NCI-H187 treated with DMSO at 0.1 percent for 48 hours (cell line): ENCODE results near the gene PIGQ.

Source experiments
- DNase-seq: peaks from one replicate; lab custom pipeline; 2025; lab: John Stamatoyannopoulos, UW

Gene PIGQ

GRCh38 chr16:534135-534534 lies 35.6 kb upstream of the PIGQ start:
- no peak for DNase-seq

- DNase-seq, result no peak
These were observed 34.8 kb upstream of the PIGQ start for GRCh38 chr16:534856-535445.

- DNase-seq, result no peak
These were observed 34.0 kb upstream of the PIGQ start for GRCh38 chr16:535446-536405.

- DNase-seq, result no peak
These were observed 33.0 kb upstream of the PIGQ start for GRCh38 chr16:536746-537145.

GRCh38 chr16:537415-538335 lies 32.1 kb upstream of the PIGQ start:
- no peak for DNase-seq

DNA sequence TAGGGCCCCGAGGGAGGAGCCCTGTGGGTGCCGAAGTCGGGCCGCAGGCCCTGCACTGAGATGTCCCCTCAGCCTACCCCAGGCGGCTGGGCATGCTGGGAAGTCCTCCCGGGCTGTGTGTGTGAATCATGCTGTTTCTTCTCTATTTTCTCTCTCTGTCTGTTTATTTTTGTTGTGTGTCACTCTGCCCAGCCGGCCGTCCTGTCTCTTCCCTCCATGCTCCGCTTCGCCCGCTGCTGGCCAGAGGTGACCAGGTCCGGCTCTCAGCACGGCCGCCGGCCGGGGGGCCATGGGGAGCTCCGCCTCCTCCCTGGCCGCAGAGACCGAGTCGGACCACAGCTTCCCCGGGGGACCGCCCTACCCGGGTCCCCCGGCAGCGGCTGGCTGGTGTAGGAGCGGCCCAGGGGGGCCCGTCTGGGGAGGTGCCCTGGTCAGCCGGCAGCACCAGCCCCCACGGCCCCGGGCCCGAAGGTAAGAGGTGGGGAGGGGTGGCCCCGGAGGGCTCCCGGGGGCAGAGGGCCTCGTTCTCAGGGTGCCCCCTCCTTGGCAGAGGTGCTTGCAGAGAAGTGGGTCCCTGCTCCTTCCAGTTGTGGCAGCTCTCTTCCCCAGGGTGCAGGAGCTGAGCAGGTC lies 29.8 kb upstream of the PIGQ start:
- DNase-seq, result no peak

GRCh38 chr16:540645-541340 lies 29.0 kb upstream of the PIGQ start:
- DNase-seq, result no peak

DNA sequence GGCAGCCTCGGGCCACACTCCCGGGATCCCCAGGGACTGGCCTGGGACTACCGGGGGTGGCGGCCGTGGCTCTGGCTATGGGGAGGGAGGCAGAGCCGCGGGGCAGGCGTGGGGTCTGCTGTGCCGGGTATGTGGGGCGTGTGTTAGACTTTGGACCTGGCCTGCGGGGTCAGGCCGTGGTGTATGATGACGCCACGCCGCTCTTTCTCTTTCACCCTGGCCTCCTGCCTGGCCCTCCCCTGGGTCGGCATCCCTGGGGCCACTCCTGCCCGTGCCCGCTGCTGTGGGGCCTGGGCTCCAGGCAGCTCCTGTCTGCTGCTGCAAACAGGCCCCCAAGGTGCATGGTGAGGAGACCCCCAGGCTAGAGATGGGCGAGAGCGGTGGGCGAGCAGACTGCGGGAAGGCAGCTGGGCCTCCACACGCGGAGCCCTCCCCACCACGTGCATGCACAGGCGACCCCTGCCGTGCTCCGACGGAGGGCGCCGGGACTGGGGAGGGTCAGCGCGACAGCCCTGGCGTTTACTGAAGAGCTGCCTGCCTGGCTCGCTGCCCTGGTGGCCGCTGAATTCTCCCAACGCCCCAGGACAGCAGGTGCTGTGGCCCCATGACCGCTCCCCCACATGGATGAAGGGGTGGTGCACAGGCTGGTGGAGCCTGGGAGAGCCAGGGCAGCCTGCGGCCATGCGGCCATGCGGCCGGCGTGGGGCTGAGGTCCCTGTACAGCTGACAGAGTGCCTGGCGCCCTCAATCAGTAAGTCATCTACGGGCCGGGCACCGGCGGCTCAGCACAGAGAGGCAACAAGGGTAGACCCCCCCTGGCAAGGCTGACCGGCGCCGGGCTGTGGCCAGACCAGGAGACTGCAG lies 26.2 kb upstream of the PIGQ start:
- DNase-seq, result no peak

DNA sequence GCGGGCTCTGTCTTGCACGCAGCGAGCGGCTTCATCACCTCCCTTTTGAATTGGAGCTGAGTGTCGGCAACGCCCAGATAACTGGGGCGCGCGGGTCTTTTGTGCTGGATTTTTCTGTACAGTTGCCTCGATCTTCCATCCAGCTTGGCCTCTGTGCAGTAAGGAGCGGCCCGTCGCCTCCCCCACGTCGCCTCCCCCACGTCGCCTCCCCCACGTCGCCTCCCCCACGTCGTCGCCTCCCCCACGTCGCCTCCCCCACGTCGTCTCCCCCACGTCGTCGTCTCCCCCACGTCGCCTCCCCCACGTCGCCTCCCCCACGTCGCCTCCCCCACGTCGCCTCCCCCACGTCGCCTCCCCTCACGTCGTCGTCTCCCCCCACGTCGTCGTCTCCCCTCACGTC lies 25.3 kb upstream of the PIGQ start:
- DNase-seq, result no peak

DNA sequence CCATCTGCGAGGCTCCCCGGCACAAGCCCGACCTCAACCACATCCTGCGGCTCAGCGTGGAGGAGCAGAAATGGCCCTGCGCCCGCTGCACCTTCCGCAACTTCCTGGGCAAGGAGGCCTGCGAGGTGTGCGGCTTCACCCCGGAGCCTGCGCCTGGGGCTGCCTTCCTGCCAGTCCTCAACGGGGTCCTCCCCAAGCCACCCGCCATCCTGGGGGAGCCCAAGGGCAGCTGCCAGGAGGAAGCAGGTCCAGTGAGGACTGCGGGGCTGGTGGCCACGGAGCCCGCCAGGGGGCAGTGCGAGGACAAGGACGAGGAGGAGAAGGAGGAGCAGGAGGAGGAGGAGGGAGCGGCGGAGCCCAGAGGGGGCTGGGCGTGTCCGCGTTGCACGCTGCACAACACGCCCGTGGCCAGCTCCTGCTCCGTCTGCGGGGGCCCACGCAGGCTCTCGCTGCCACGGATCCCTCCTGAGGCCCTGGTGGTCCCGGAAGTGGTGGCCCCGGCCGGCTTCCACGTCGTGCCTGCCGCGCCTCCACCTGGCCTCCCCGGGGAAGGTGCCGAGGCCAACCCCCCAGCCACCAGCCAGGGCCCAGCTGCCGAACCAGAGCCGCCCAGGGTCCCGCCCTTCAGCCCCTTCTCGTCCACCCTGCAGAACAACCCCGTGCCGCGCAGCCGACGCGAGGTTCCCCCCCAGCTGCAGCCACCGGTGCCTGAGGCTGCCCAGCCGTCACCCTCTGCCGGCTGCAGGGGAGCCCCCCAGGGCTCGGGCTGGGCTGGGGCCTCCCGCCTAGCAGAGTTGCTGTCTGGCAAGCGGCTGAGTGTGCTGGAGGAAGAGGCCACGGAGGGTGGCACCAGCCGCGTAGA lies 22.6 kb upstream of the PIGQ start:
- DNase-seq, result no peak

DNA sequence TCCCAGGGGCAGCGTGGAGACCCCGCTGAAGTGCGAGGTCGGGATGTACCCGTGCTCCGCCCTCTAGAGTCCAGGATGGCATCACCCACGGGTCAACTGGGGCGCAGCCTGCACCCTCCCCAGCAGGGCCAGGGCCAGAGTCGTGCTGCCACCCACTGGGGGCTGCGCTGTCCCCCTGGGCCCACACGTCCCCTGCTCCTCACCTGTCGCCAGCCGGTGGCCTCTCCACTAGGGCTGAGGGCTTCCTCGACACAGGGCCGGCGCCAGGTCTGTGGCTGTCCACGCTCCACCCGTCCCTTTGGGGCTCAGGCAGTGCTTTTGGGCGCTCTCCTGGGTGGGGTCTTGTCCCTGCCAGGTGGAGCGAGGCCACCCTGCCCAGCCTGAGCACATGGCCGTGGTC lies 21.2 kb upstream of the PIGQ start:
- DNase-seq, result no peak

DNA sequence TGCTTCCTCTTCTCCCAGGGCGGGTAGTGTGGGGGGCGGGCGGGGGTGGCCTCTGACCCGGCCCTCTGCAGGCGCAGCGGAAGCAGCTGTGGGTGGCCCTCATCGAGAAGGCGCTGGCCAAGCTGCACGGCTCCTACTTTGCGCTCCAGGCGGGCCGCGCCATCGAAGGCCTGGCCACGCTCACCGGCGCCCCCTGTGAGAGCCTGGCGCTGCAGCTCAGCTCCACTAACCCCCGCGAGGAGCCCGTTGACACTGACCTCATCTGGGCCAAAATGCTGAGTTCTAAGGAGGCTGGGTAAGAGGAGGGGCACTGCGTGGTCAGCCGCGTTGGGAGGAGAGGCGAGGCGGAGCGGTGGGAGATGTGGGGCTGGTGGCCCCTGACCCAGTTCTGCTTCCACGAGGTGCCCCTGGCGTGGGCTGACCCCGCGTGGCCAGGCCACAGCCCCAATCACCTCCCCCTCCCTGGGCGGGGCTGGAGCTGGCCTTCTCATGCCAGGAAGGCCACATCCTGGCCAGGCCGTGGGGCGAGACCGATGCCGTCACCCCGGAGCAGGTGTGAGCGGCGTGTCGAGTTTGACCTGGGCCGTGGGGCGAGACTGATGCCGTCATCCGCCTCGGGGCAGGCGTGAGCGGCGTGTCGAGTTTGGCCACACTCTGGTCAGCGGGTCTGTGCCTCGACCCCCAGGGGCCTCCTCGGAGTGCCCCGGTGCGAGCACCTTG lies 20.1 kb upstream of the PIGQ start:
- no peak for DNase-seq

- no peak for DNase-seq
These were observed 18.6 kb upstream of the PIGQ start for GRCh38 chr16:551210-551609.

- DNase-seq, result no peak
These were observed 17.6 kb upstream of the PIGQ start for GRCh38 chr16:552171-552570.

DNA sequence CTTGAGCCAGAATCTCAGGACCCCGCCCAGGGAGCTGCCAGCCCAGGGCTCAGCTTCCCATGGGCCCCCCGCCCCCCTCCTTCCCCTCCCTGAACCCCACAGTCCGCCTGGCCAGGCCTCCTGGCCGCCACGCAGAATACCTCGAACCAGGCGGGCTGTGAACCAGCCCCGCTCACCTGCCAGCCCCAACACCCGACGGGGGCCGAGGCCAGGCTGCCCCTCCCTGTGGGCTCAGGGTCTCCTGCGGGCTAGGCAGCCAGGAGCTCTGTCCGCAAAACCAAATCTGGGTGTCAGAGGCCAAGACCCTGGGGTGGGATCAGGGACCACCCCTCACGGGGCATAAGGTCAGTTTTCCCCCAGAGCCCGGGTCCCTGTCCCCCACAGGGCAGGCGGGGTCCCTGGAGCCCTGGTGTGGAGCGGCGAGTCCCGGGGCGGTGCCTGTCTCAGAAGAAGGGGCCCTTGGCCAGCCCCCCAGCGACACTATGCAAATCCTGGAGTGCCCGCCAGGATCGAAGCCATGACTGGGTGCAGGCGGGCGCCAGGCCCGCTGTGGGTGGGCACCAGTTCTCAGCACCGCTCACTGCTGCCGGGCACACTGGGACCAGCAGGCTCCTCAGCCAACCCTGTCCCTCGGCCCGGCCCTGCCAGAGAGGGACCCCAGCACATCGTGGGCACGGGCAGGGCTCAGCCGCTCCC lies 16.0 kb upstream of the PIGQ start:
- no peak for DNase-seq

DNA sequence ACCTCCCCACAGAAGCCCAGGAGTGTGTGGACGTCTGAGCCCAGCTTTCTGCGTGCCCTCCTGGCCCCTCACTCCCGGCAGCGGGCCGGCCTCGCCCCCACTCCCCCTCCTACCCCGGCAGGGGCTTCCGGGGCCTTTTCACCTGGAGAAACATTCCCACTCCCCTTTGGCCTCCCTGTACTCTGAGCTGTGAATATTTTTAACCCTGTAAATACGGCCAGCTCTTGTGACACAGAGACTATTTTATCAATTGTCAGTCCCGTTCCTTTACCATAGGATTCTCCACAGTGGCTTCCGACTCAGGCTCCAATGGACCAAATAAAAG lies 15.5 kb upstream of the PIGQ start:
- DNase-seq, result no peak

DNA sequence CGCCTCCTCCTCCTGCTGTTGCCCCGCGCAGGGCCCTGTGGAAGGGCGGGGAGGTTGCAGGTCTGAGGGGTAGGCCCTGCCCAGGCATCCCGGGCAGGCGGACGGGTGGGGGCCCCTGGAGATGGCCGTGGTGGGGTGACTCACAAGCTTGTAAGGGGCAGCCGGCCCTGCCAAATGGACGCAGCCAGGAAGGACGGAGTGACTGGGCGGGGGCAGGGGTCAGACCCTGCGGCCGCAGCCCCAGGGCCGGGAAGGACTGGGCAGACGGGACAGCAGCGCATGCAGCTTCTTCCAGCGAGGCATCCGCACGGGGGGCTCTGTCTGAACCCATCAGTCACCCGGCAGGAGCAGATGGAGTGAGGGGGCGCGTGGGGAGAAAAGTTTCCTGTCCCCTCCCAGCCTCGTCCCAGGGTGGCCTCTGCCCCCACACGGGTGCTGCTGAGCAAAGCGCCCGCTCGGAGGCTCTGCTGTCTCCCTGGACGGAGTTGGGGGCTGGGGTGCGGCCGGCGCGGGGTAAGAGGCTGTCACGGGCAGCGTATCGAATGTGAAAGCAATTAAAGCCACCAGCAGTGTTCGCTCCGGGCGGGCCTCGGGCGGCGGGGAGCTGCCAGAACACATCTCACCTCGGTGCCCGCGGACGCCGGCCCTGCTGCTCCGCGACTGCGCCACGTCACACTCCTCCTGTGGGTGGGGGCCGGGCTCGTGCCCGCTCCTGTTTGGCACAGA lies 15.0 kb upstream of the PIGQ start:
- DNase-seq, result no peak
